Measurements from ENCODE around the gene KHNYN.
"Not testable (repeated sequence)": the region's sequence is repeated elsewhere in the genome, so short reads cannot be mapped to it uniquely, and the experiment has no call there.

Gene KHNYN

DNA sequence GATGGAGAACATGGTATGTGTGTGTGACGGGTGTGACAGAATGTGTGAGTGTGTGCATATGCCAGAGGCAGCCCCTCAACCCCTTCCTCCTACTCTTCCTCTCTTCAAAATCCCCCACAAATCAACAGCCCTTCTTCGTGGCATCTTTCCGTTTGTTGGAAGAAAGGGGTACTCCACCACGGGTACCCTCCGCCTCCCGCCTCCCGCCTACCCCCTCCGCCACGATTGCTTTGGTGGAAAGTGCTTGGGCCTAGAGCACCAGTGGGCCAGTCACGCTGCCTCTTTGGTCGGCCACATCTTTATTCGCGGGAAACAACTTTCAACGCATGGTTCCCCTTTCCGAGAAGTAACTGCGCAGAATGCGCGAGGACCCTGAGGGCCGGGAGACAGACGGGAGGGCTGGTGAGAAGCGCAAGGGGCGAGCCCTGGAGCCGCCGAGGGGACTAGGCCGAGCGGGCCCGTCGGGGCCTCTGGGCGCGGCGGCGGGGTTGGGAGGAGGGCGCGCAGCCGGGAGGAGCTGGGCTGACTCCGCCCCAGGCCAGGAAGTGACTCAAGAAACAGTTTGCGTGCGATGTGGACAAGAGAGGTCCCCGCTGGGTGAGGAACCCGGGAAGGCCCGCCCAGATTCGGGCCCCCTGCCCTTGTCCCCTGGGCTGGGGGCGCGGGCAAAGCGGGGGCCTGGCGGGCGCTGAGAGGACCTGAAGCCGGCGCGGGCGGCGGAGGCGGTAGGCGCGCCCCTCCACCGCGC is at the start of gene KHNYN, which contains the start of gene CBLN3:
Gene KHNYN (plus strand): TSS at position 560 of the 748 bp plus-strand sequence. CDS start 777 bp downstream, outside the sequence.
Gene CBLN3 (minus strand): TSS at position 274 of the 748 bp plus-strand sequence. CDS start 614 bp downstream, outside the sequence.
- DNase-seq: peak; percentile 91

DNA sequence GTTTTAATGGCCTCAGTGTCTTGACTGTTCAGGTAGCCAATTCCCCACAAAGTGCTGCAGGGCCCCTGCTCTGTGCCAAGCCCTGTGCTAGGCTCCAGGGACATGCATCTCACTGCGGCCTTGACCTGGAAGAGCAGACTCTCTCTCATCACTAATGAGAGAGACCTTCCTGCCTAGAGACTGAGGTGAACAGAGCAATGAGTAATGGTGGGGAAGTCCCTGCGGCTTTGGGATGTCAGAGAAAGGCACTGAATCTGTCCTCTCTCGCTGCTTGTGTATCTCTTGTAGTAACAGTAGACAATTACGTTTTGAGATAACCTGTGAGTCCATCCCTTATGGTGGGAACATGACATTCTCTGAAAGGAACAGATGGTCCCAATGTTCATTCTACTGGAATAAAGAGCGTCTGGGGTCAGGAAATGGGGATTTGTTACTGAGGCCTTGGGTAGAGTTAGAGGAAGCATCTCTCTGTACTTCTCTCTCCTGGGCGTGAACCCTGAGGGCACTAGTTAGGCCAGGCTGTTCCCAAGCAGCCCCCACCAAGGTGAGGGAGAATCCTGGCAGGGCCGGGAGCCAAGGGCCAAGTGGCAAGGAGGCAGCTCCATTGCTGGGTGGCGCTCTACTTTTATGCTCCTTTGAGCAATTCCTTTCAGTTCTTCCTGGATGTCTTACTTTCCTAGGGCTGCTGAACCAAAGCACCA is 48.2 kb upstream of the KHNYN start:
- no peak for DNase-seq

DNA sequence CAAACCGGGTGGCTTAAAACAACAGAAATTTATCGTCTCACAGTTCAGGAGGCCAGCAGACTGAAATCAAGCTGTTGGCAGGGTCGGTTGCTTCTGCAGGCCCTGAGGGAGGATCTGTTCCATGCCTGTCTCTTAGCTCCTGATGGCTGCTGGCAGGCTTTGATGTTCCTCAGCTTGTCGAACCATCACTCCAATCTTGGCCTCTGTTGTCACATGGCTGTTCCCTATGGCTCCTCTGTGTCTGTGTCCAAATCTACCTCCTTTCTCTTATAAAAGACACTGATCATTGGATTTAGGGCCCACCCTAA is 47.7 kb upstream of the KHNYN start:
- no peak for DNase-seq

DNA sequence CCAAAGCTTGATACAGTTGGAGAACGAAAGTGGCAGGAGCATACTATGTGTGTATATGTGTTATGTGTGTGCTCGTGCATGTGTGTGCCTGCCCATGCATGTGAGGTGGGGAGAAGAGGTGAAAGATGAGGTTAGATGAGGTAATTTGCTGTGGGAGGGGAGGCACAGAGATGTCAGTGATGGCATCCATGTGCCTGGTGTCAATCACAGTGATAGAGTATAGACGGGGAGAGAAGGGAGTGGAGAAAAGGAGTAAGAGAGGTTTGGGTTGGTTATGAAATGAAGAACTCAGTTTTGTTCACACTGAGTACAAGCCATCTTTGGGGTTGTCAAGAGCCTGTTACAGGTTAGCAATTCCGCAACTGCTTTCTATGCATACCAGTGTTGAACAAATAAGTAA is 45.6 kb upstream of the KHNYN start:
- DNase-seq: no peak

DNA sequence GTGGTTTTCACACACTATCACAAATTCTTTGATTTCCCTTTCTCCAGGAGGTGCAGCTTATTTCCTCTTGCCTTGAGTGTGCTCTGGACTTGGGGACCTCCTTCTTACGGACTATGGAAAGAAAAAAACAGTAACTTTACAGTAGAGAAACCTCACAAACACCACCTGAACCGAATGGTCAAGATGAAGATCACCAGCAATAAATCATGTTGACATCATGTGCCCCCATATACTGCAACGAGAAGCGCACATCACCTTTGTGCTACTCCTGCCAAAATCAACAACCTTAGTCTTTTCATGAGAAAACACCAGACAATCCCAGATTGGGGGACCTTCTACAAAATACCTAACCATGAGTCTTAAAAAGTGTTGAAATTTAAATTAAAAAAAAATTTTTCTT is 44.2 kb upstream of the KHNYN start:
- no peak for DNase-seq

DNA sequence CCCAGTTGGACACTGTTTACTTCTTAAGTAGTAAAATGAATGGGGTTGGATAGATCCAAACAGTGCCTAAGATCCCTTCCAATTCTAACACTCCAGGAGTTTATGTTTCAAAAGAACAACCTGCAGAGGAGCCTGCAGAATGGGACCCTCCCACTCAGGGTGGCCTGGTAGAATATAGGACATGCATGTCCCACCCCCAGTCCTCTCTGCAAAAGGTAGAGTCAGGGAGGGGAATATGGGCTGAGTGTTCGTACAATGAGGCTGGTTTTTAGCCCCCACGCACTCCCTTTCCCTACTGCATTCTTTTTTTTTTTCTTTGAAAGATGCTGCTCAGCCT is 42.8 kb upstream of the KHNYN start:
- no peak for DNase-seq

DNA sequence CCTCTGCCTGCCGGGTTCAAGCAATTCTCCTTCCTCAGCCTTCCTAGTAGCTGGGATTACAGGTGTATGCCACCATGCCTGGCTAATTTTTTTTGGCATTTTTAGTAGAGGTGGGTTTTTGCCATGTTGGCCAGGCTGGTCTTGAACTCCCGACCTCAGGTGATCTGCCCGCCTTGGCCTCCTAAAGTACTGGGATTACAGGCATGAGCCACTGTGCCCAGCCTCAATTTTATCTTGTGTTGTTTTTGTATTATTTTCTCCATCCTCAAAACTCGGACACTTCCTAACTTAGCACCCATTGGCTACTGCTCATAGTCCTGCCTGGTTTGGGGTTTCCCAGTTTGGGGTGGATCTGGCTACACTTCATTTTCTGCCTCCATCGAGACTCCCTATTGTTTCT is 42.2 kb upstream of the KHNYN start:
- DNase-seq: not testable (repeated sequence)

DNA sequence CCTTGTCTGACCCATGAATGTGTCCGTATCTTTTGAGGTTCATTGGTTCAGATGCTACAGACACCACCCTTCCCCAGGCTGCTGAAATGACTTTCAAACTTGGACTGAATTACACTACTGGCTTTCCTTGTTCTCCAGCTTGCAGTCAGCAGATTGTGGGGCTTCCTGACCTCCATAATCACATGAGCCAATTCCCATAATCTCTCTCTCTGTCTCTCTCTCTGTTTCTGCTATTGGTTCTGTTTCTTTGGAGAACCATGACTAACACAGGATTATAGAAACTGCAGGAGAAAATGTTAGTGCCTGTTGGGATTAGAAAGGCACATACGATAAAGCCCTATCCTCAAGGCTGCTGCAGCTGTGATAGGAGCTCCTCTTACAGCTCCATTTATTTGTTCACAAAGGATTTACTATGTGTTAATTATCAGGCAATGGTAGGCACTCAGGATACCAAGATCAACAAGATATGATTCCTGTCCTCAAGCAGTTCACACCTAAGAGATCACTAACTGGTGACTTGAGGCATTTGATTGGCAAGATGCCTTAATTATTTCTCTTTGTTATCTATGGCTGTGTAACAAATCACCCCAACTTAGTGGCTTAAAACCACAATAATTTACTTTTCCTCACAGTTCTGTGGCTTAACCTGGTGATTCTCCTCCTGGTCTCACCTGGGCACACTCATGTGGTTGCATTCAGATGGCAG is 41.1 kb upstream of the KHNYN start:
- no peak for DNase-seq

DNA sequence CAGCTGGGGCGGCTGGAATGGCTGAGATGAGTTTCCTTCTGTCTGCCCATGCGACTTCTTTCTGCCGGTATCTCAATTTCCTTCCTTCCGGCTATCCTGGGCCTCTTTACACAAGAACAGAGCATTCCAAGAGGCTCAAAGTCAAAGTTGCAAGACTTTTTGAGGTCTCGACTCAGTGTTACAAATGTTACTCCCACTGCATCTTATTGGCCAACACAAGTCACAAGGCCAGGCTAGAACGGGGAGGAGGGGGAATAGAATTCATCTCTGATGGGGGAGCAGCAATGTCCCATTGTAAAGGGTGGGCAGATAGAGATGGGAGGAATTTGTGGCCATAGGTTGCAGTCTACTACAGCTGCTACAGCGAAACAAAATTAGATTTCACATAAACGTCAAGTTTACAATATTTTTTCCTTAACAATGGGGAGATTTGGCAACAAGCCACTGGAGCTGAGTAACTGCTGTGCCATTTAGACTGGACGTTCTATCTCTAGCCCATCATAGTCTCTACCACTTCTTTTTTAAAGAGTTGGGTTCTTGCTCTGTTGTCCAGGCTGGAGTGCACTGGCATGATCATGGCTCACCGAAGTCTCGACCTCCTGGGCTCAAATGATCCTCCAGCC is 40.4 kb upstream of the KHNYN start:
- no peak for DNase-seq

DNA sequence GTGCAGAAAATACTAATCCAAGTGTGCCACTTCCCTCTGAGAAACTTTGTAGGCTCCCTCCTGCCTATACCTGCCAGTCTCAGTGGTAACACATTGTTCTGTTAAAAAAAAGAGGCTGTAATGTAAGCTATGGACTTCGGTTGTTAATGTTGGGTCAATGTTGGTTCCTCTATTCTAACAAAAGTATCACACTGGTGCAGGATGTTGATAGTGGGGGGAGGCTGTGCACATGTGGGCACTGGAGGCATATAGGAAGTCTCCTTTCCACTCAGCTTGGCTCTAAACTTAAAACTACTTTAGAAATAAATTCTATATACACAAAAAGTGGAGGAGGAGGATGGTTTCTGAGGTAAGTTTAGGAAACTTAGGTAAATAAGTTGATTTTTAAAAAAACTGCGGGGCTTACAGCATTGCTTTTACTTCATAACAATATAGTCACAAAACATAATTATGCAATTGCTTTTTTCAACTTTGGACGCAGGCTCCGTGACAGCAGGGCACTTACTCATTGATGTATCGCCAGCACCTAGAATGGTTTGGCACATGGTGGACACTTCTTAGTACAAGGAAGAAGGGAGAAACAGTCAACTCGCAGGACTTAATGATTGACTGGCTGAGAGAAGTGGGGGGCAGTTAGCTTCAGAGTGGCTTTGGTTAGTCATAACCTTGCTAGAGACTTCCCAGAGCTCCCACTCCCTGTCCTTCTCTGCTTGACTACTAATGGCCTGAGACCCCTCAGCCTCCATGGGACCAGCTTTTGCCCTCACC is 38.9 kb upstream of the KHNYN start:
- DNase-seq: no peak

DNA sequence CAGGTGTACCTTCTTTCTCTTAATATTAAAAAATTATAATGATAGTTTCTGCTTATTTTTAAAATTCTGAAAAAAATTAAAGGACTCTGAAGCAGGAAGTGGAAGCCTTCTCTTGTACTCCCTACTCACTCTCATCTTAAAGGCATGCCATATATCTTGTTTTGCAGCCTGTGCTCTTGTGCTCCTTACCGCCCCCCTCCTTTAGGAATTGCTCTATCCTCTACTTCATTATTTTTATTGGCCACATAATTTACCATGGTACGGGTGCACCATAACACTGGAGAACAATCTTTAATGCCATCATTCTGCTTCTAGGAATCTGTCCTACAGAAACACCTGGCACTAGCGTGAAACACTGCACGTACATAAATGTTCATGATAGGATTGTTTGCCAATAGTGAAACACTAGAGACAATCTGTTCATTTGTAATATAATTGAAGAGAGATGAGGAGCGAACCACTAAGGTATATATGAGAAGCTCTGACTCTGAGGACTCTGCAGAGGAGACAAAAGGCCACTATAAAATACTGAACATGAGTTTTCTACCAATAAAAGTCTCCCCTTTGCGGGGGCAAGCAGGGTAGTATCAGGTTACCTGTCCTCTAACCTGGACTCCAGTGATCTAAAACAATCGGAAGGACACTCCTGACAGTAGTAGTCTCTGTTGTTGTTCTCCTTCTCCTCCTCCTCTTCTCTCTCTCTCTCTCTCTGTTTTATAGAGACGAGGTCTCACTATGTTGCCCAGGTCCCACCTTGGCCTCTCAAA is 37.2 kb upstream of the KHNYN start:
- DNase-seq: no peak

DNA sequence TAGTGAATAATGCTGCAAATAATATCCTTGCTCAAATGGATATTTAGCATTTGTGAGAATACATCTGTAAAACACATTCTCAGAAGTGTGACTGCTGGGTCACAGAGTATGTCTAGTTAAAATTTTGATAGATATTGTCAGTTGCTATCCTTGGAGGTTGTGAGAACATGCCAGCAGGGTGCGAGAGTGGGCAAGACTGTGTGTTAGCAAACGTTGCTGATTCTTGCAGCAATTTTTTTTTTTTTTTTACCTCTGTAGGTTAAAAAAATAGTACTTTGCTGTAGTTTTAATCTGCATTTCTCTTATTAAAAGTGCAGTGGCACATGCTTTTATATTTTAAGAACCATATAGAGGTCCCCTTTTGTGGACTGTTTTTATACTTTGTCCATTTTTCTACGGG is 35.5 kb upstream of the KHNYN start:
- no peak for DNase-seq

DNA sequence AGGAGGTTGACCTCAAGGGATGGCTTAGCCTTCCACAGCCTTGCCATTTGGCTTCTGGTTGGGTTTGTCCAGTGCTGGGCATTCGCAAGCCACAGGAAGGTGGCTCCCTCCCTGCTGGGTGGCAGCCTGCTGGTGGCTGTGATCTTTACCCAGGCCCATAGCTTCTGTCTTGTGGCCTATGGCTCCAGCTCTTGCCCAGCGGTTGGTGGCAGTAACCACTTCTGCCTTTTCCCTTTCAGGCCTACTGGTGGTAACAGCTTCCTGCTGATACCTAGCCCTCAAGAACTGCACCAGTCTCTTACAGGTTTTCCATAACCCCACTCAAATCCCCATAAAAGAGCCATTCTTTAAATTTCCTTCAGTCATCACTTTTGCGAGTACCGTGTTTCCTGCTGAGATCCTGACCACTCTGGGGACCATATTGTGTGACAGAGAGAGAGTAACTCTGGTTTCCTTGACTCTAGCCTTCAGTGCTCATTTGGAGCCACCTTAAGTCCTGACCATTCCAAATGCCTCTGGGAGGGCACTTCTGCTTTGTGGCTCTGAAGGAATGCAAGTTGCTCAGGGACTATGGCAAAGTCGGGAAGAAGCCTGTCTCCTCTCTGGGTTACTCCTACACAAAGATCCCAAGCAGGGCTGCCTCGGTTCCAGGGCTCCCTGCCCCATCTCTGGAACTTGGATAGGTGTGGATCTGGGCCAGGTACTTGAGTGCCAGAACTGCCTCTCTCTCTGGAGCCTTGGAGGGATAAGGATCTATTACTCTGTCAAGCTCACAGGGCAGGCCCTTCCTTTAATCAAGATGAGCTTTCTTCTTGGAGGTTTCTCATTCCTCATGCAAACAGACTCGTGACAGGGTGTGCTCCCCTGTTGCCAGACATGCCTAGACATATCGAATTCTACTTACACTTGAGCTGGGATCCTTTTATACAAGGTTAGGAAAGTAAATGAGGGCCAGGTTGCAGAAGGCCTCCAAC is 33.9 kb upstream of the KHNYN start:
- DNase-seq: no peak

DNA sequence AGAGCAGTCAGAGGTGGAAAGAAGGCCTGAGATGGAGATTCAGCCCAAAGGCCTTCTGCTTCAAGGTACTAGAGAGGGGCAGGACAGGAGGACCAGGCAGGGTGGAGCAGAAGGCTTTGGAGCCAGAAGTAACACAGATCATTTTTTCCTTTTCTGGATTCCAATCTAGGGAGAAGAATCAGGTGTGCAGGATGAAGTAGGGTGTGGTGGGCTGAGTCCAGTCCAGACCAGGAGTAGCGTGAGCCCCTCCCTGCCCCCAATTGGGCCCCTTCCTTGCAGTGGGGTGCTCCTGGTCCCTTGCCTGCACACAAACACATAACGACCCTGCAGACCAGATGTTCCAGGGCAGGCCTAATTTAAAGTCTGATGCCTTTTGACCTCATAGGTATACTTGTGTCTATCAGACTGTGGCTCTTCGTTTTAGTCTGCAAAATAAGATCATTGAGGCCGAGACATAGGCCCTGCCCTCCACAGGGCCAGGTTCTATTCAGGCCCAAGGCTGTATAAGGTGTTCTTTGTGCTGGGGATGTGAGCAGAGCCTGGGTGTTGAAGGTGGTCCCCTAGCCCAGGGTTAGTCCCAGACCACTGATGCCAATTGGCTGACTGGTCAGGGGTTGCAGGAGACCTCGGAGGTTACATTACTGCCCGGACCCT is 32.0 kb upstream of the KHNYN start:
- no peak for DNase-seq

DNA sequence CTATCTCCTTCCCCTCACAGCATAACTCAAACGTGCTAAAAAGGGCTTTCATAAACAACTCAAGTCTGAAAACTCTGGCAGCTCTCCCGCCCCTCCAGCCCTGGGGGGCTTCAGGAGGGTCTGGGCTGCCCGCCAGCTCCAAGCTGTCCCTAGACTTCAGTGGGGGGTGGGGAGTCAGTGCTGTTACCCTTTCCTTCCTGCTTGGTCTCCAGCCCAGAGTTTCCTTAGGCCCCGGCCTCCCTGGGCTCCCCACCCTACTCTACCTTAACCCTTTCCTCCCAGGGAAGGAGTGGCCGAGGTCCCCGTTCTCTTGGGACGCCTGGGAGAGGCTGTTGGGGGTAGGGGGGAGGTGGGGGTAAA is 31.5 kb upstream of the KHNYN start:
- no peak for DNase-seq

DNA sequence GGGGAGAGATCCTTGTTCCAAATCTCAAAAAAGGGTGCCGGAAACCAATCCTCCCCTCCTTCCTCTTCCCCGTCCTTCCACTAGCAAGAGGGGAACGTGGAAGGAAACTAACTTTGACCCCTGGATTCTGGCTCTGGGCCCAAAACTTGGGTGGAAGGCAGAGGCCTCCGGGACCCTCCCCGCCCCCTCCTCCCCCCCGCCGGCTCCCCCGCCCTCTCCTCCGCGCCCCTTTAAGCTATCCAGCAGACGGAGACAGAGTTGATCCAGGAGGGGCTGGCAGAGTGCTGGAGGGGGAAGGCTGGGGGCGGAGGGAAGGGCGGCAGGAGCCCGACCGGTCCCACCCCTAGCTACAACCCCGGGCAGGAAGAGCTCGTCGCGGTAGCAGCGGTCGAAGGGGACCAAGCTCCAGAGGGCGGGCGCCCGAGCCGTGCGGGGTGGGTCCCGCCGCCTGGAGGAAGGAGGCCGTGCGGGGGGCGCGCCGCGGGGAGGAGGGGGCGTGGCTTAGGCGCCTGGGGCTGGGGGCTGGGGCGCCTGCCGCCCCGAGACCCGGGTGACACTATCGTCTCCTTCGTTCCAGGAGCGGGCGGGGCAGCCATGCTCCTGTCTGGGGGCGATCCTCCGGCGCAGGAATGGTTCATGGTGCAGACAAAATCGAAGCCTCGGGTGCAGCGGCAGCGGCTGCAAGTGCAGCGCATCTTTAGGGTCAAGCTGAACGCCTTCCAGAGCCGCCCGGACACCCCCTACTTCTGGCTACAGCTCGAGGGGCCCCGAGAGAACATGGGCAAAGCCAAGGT is 30.9 kb upstream of the KHNYN start, which contains the start of gene NYNRIN:
Gene NYNRIN (plus strand): TSS at position 351 of the 794 bp plus-strand sequence. CDS start 244 bp downstream, at position 595.
- peak; percentile 24 for DNase-seq

DNA sequence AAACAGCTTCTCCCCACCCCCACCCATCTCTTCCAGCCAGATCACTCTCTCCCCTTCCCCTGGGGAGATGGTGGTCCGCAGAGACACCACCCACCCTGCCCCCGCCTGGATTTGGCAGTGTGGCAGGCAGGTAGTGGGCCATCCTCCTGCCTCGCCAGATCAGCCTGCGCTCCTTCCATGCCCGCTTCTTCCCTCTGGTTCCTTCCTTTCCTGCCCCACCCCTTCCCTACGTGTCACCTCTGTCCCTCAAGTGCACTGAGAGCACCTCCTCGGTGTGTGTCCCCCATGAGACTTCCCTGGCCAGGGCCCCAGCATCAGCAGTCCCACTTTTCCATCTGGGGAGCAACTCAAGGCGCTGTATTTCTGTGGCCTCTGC is 30.3 kb upstream of the KHNYN start:
- no peak for DNase-seq

DNA sequence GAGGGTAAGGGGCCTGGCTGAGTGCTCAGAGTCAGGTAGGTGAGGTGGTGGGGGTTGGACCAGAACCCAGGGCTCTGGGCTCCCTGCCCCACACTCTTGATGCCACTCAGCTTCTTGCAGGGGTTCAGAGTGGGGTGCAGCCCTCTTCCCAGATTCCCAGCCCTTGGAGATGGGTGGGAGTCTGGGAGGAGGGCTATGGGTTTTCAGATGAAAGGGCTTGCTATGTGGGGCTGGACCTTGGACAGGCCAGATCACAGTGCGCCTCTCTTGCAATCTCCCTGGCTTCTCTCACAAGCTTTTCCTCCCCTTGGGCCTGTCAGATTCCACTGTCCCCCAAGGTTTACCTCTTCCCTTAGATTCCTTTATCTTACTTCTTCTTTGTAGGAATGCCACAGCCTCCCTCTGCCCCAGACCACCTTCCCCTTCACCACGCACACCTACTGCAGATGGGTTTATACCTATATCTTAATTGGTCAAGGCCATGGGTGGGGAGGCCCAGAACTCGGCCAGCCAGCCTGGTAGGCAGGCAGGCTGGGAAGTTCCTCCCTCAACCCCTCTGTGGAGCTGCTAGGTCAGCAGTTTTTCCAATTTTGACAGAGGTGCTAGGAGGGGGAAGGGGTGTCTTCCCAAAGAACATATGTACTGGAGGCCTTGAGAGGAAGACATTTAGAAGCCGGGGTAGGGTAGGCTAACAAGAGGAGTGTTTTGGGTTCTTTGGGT is 29.6 kb upstream of the KHNYN start:
- no peak for DNase-seq

All from CD4-positive, alpha-beta T cell treated with Interleukin-12 subunit alpha and Interleukin-12 subunit beta, for 1 hour (primary cell).